ENCODE data around the gene TRAPPC13. TPM values are rescaled to one million over a fixed set of nuclear protein-coding genes. Genes with fewer than 3 reads are reported as not detected.

Gene TRAPPC13
- total and polyA plus RNA-seq, 2 of the 4 experiments (the other 2 are of a cell fraction), result 10.1 to 17.2 TPM

DNA sequence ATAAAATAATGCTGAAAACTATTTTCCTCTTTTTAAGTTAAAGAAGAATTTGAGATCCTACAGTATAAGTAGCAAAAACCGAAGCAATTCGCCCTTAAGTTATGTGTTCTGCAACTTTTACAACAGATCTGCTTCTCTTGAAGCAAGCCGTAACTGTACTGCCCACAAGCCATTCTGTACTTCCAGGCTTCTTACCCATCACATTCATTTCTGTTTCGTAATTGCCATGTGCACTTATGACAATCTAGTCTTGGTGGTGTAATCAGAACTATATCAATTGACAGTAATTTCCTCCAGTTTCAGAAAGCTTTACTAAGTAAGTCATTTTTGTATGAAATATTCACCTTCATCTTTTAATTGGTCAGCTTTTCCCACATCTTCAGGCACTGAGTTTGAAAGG is 83.3 kb downstream of the TRAPPC13 start:
- Histone ChIP-seq H3K36me3 (ENCODE audit: control insufficient read depth, insufficient read depth, low read length) (peaks cover 17% of the 10 kb centered on the region), H3K9me3 (ENCODE audit: control insufficient read depth, insufficient read depth, low read length) (no peaks in the 10 kb centered on the region), H3K4me3 (ENCODE audit: insufficient read depth, low read depth, low read length) (no peak overlapping the region), H2BK5ac (ENCODE audit: low read depth, low read length, poor library complexity, severe bottlenecking) (no peak overlapping the region), H2AK9ac (replicated peaks; ENCODE audit: low read depth, low read length, poor library complexity) (no peak overlapping the region), H3K23ac (ENCODE audit: low read depth, low read length) (no peak overlapping the region), H3K27ac (ENCODE audit: insufficient read depth, low read length) (no peak overlapping the region), H3K4me1 (ENCODE audit: control insufficient read depth, insufficient read depth, low read length) (no peaks in the 10 kb centered on the region), H3K18ac (ENCODE audit: low read depth, low read length) (no peak overlapping the region), H3K56ac (ENCODE audit: extremely low read depth, insufficient read depth, low read length) (no peak overlapping the region), H3K14ac (replicated peaks; ENCODE audit: low read depth, low read length) (no peak overlapping the region), H2BK120ac (ENCODE audit: low read depth, low read length) (no peak overlapping the region), H2AFZ (replicated peaks; ENCODE audit: low read length, poor library complexity) (no peak overlapping the region), H3K9ac (ENCODE audit: low read depth, low read length) (no peak overlapping the region), H4K91ac (ENCODE audit: insufficient read depth, low read depth, low read length) (no peak overlapping the region), H4K20me1 (ENCODE audit: insufficient read depth, low read length) (no peaks in the 10 kb centered on the region), H2BK20ac (ENCODE audit: low read depth, low read length) (no peak overlapping the region), H2AK5ac (ENCODE audit: low read depth, low read length) (no peak overlapping the region), H3K79me1 (ENCODE audit: low read depth in 1 of 2, low read length in 2 of 2) (peaks cover 5 to 10% of the 10 kb centered on the region in 2 experiments), H4K5ac (ENCODE audit: low read depth, low read length) (no peak overlapping the region), H3K4me2 (ENCODE audit: low read depth, low read length) (no peak overlapping the region), H3K4ac (ENCODE audit: low read depth, low read length) (no peak overlapping the region), H3K9me1 (ENCODE audit: insufficient read depth, low read length) (0 out of 2 replicates have a peak, but pooled peaks cover under 1% of the 10 kb centered on the region), H2BK15ac (ENCODE audit: low read depth, low read length) (no peak overlapping the region), H4K8ac (ENCODE audit: low read depth in 2 of 2, low read length in 2 of 2) (no peak overlapping the region), H3K27me3 (ENCODE audit: control insufficient read depth, insufficient read depth, low read length) (no peaks in the 10 kb centered on the region)
- CTCF ChIA-PET, result no interaction called here
- intact Hi-C loops (cut with micrococcal nuclease) (no loop called here), dilution Hi-C loops (cut with HindIII; ENCODE audit: low sequenced_read_pairs, unreplicated experiment) (no loop called here), in situ Hi-C loops (cut with MboI; ENCODE audit: low sequenced_read_pairs) (no loop called here)
- ATAC-seq (ENCODE audit: low read depth) (no peak), DNase-seq (no peak)
- POLR2A ChIA-PET (ENCODE audit: unreplicated experiment), result no interaction called here
- TF ChIP-seq CEBPB (IDR thresholded peaks at IDR 0.05; ENCODE audit: low read depth, low read length) (no peak), NFE2L2 (IDR thresholded peaks at IDR 0.05; ENCODE audit: low read depth, low read length) (no peak), RFX5 (IDR thresholded peaks at IDR 0.05; ENCODE audit: low read depth, low read length) (no peak), POLR2A (IDR thresholded peaks at IDR 0.05; ENCODE audit: low read depth, low read length) (no peak), CHD1 (IDR thresholded peaks at IDR 0.05; ENCODE audit: low read depth, low read length) (no peak), MXI1 (IDR thresholded peaks at IDR 0.05; ENCODE audit: borderline replicate concordance, low read depth, low read length) (no peak), RCOR1 (IDR thresholded peaks at IDR 0.05; ENCODE audit: insufficient replicate concordance, low read length) (no peak)
- TF ChIP-seq, protein P1, sequence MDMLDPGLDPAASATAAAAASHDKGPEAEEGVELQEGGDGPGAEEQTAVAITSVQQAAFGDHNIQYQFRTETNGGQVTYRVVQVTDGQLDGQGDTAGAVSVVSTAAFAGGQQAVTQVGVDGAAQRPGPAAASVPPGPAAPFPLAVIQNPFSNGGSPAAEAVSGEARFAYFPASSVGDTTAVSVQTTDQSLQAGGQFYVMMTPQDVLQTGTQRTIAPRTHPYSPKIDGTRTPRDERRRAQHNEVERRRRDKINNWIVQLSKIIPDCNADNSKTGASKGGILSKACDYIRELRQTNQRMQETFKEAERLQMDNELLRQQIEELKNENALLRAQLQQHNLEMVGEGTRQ (IDR thresholded peaks at IDR 0.05; ENCODE audit: low read depth, low read length), result no peak
- BruUV-seq (replicated peaks), result no TSS peak
- WGBS, 2 experiments (ENCODE audit: extremely low coverage in 2 of 2, insufficient read length in 1 of 2), result no CpG with 5 or more reads among the region's 4 CpGs

Small RNA genes within 50 kb of the gene (microRNA-seq; reads per million reads assigned to microRNA genes)
- not detected for gene RNU6-540P (ENCODE audit: insufficient read depth, insufficient read length)

Small RNA genes within 50 kb of the gene (small RNA-seq; reads per million reads assigned to genes)
- 0 reads per million in 5 experiments for gene RNU6-540P

Other genes starting within 250 kb of the TRAPPC13 start
- gene ADAMTS6, start 143.1 kb upstream of the TRAPPC13 start, total RNA-seq (2012; rRNA removed), result 160 and 173 TPM in 2 replicates
- 21.0 and 23.9 TPM in 2 replicates for gene ADAMTS6, start 143.1 kb upstream of the TRAPPC13 start, polyA plus RNA-seq (2012; rRNA removed)
- gene CENPK, start 61.9 kb upstream of the TRAPPC13 start, total RNA-seq (2012; rRNA removed), result 5.6 and 13.6 TPM in 2 replicates
- 6.6 and 9.4 TPM in 2 replicates for gene CENPK, start 61.9 kb upstream of the TRAPPC13 start, polyA plus RNA-seq (2012; rRNA removed)
- gene PPWD1, start 61.7 kb upstream of the TRAPPC13 start, total RNA-seq (2012; rRNA removed), result 17.9 and 30.8 TPM in 2 replicates
- gene PPWD1, start 61.7 kb upstream of the TRAPPC13 start, polyA plus RNA-seq (2012; rRNA removed), result 8.4 and 12.5 TPM in 2 replicates
- gene TRIM23, start 694 bp upstream of the TRAPPC13 start, total RNA-seq (2012; rRNA removed), result 28.9 and 33.1 TPM in 2 replicates
- gene TRIM23, start 694 bp upstream of the TRAPPC13 start, polyA plus RNA-seq (2012; rRNA removed), result 3.7 and 4.1 TPM in 2 replicates
- 2.5 and 3.9 TPM in 2 replicates for gene SHLD3, start within 50 bp of the TRAPPC13 start, total RNA-seq (2012; rRNA removed)
- gene SHLD3, start within 50 bp of the TRAPPC13 start, polyA plus RNA-seq (2012; rRNA removed), result 1.6 and 1.7 TPM in 2 replicates
- 15.1 and 25.6 TPM in 2 replicates for gene SGTB, start 97.1 kb downstream of the TRAPPC13 start, total RNA-seq (2012; rRNA removed)
- 5.9 and 7.5 TPM in 2 replicates for gene SGTB, start 97.1 kb downstream of the TRAPPC13 start, polyA plus RNA-seq (2012; rRNA removed)
- gene NLN, start 97.2 kb downstream of the TRAPPC13 start, total RNA-seq (2012; rRNA removed), result 37.1 and 50.3 TPM in 2 replicates
- gene NLN, start 97.2 kb downstream of the TRAPPC13 start, polyA plus RNA-seq (2012; rRNA removed), result 14.2 and 19.1 TPM in 2 replicates